ENCODE measurements around the gene ANOS1.
A peak's percentile ranks its signal among the peaks of the same experiment; 100 is the strongest.

The ANOS1 gene

DNA sequence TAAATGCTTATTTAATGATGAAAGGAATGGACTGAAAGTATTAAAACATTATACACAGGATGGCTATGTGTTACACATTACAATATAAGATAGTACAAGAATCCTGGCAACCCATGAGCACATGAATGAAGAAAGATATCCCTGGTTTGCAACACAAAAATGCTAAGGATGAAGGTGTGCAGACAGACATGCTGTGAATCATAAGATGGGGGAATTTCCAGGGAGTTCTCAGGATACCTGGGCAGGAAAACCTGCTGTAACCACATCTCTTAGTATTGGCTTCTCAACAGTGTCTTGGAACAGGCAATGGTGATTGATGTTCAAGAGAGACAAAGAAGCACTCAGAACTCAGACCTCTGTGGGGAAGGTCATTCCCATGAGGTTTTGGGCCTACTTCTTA is 23.9 kb upstream of the ANOS1 start:
- Histone ChIP-seq H3K4me2 (ENCODE audit: low read length) (no peak overlapping the region), H3K36me3 (ENCODE audit: control insufficient read depth, insufficient read depth, low read length) (no peaks in the 10 kb centered on the region), H2BK120ac (ENCODE audit: low read depth, low read length) (no peak overlapping the region), H3K4ac (ENCODE audit: low read depth, low read length) (no peak overlapping the region), H3K79me2 (ENCODE audit: control insufficient read depth, insufficient read depth, low read length) (no peaks in the 10 kb centered on the region), H2AK5ac (ENCODE audit: low read length) (no peak overlapping the region), H3K4me1 (ENCODE audit: control insufficient read depth, low read depth, low read length) (no peaks in the 10 kb centered on the region), H3K27me3 (ENCODE audit: insufficient read depth, low read length, poor library complexity) (no peaks in the 10 kb centered on the region), H3K56ac (ENCODE audit: low read length) (no peak overlapping the region), H4K8ac (ENCODE audit: low read depth, low read length) (no peak overlapping the region), H3K18ac (ENCODE audit: low read length) (no peak overlapping the region), H2BK15ac (replicated peaks; ENCODE audit: low read depth) (no peak overlapping the region), H4K5ac (ENCODE audit: low read length) (no peak overlapping the region), H3K4me3 (ENCODE audit: low read length) (no peak overlapping the region), H3K27ac (ENCODE audit: low read depth, low read length) (no peak overlapping the region), H3K9ac (ENCODE audit: low read length) (no peak overlapping the region), H3K79me1 (ENCODE audit: low read length) (no peaks in the 10 kb centered on the region), H2BK5ac (ENCODE audit: low read length) (no peak overlapping the region), H3K23ac (ENCODE audit: low read length) (no peak overlapping the region)
- DNase-seq = no peak

DNA sequence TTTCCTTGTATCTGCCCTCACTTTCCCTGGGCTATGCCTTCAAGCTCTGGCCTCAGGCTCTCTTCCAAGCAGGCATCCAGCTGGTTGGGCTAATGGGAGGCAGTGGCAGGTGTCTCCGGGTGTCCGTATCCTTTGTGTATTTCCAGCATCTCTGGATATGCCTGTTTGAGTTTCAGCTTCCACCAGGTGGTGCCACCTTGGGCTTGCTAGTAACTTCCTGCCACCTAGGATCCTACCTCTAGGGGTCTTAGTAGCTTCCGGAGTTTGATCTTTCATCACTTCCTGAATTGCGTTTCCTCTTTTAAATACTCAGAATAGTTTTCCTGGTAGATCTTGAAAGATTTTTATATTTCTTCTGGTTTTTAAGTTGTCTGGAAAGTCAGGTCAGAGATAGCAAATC is 23.2 kb upstream of the ANOS1 start:
- H3K79me2 ChIP-seq (ENCODE audit: control insufficient read depth, insufficient read depth, low read length) = no peaks in the 10 kb centered on the region
- H2BK15ac ChIP-seq (replicated peaks; ENCODE audit: low read depth) = no peak overlapping the region
- H3K56ac ChIP-seq (ENCODE audit: low read length) = no peak overlapping the region
- H4K8ac ChIP-seq (ENCODE audit: low read depth, low read length) = no peak overlapping the region
- H3K18ac ChIP-seq (ENCODE audit: low read length) = no peak overlapping the region
- WGBS (ENCODE audit: extremely low coverage, insufficient coverage, low lambda C conversion rate) = no CpG with 5 or more reads among the region's 4 CpGs
- peak; percentile 75 for DNase-seq
- no peak overlapping the region for H2BK120ac ChIP-seq (ENCODE audit: low read depth, low read length)
- no peak overlapping the region for H3K4ac ChIP-seq (ENCODE audit: low read depth, low read length)
- no peaks in the 10 kb centered on the region for H3K79me1 ChIP-seq (ENCODE audit: low read length)
- no peaks in the 10 kb centered on the region for H3K4me1 ChIP-seq (ENCODE audit: control insufficient read depth, low read depth, low read length)
- no peaks in the 10 kb centered on the region for H3K27me3 ChIP-seq (ENCODE audit: insufficient read depth, low read length, poor library complexity)
- no peak overlapping the region for H4K5ac ChIP-seq (ENCODE audit: low read length)
- H3K36me3 ChIP-seq (ENCODE audit: control insufficient read depth, insufficient read depth, low read length) = no peaks in the 10 kb centered on the region
- no peak overlapping the region for H3K27ac ChIP-seq (ENCODE audit: low read depth, low read length)
- no peak overlapping the region for H3K23ac ChIP-seq (ENCODE audit: low read length)
- no peak overlapping the region for H3K4me3 ChIP-seq (ENCODE audit: low read length)
- H2BK5ac ChIP-seq (ENCODE audit: low read length) = no peak overlapping the region
- no peak overlapping the region for H3K4me2 ChIP-seq (ENCODE audit: low read length)
- no peak overlapping the region for H2AK5ac ChIP-seq (ENCODE audit: low read length)
- H3K9ac ChIP-seq (ENCODE audit: low read length) = no peak overlapping the region

DNA sequence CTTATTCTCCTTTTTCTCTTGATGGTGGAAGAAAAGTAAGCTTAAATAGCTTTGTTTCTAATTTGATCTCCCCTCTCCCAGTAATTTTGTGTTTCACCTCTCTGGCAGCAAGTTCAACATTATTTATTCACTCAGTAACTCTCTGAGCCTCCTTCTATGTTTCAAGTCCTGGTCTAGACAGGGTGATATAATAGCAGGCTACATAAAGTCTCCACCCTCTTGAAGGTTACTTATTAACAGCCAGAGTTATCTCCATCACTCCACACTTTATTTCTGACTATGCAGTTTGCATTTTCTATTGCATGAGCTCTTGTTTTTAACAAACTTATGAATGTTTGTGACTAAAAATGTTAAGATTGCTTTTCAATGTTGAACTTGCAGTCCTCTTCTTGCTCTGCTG is 17.8 kb upstream of the ANOS1 start:
- no peak overlapping the region for H4K5ac ChIP-seq (ENCODE audit: low read length)
- no peak overlapping the region for H3K18ac ChIP-seq (ENCODE audit: low read length)
- no peak overlapping the region for H2BK5ac ChIP-seq (ENCODE audit: low read length)
- H2AK5ac ChIP-seq (ENCODE audit: low read length) = no peak overlapping the region
- no peak overlapping the region for H3K56ac ChIP-seq (ENCODE audit: low read length)
- H3K36me3 ChIP-seq (ENCODE audit: control insufficient read depth, insufficient read depth, low read length) = no peaks in the 10 kb centered on the region
- no peak overlapping the region for H2BK15ac ChIP-seq (replicated peaks; ENCODE audit: low read depth)
- H3K27ac ChIP-seq (ENCODE audit: low read depth, low read length) = no peak overlapping the region
- no peak overlapping the region for H3K4me2 ChIP-seq (ENCODE audit: low read length)
- H4K8ac ChIP-seq (ENCODE audit: low read depth, low read length) = no peak overlapping the region
- no peak overlapping the region for H3K4ac ChIP-seq (ENCODE audit: low read depth, low read length)
- no peak overlapping the region for H3K9ac ChIP-seq (ENCODE audit: low read length)
- H2BK120ac ChIP-seq (ENCODE audit: low read depth, low read length) = no peak overlapping the region
- H3K79me1 ChIP-seq (ENCODE audit: low read length) = no peaks in the 10 kb centered on the region
- H3K23ac ChIP-seq (ENCODE audit: low read length) = no peak overlapping the region
- H3K79me2 ChIP-seq (ENCODE audit: control insufficient read depth, insufficient read depth, low read length) = no peaks in the 10 kb centered on the region
- no peak for DNase-seq
- H3K27me3 ChIP-seq (ENCODE audit: insufficient read depth, low read length, poor library complexity) = no peaks in the 10 kb centered on the region
- H3K4me1 ChIP-seq (ENCODE audit: control insufficient read depth, low read depth, low read length) = no peaks in the 10 kb centered on the region
- no peak overlapping the region for H3K4me3 ChIP-seq (ENCODE audit: low read length)

DNA sequence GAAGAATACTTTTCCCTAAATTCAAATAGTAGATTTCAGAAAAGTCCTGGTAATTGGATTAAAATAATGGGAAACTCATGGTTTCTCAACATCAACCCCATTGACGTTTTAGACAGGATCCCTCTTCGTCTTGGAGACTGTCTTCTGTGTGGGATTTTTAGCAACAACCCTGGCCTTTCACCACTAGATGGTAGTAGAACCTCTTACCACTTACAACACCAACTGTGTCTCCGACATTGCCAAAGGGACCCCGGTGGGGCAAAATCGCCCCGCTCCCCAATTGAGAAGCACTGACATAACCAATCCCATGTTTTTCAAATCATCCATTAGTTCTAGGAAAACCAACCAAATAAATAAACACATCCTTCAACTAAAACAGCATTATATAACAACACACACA is 16.9 kb upstream of the ANOS1 start:
- Histone ChIP-seq H3K18ac (ENCODE audit: low read length) (no peak overlapping the region), H3K4ac (ENCODE audit: low read depth, low read length) (no peak overlapping the region), H3K36me3 (ENCODE audit: control insufficient read depth, insufficient read depth, low read length) (no peaks in the 10 kb centered on the region), H3K56ac (ENCODE audit: low read length) (no peak overlapping the region), H4K5ac (ENCODE audit: low read length) (no peak overlapping the region), H4K8ac (ENCODE audit: low read depth, low read length) (no peak overlapping the region), H2BK15ac (replicated peaks; ENCODE audit: low read depth) (no peak overlapping the region), H3K9ac (ENCODE audit: low read length) (no peak overlapping the region), H3K4me3 (ENCODE audit: low read length) (no peak overlapping the region), H3K23ac (ENCODE audit: low read length) (no peak overlapping the region), H2BK5ac (ENCODE audit: low read length) (no peak overlapping the region), H3K27me3 (ENCODE audit: insufficient read depth, low read length, poor library complexity) (no peaks in the 10 kb centered on the region), H3K79me2 (ENCODE audit: control insufficient read depth, insufficient read depth, low read length) (no peaks in the 10 kb centered on the region), H3K79me1 (ENCODE audit: low read length) (no peaks in the 10 kb centered on the region), H2BK120ac (ENCODE audit: low read depth, low read length) (no peak overlapping the region), H3K27ac (ENCODE audit: low read depth, low read length) (no peak overlapping the region), H3K4me2 (ENCODE audit: low read length) (no peak overlapping the region), H2AK5ac (ENCODE audit: low read length) (no peak overlapping the region), H3K4me1 (ENCODE audit: control insufficient read depth, low read depth, low read length) (no peaks in the 10 kb centered on the region)
- DNase-seq = peak; percentile 41
- no CpG with 5 or more reads among the region's 6 CpGs for WGBS (ENCODE audit: extremely low coverage, insufficient coverage, low lambda C conversion rate)

DNA sequence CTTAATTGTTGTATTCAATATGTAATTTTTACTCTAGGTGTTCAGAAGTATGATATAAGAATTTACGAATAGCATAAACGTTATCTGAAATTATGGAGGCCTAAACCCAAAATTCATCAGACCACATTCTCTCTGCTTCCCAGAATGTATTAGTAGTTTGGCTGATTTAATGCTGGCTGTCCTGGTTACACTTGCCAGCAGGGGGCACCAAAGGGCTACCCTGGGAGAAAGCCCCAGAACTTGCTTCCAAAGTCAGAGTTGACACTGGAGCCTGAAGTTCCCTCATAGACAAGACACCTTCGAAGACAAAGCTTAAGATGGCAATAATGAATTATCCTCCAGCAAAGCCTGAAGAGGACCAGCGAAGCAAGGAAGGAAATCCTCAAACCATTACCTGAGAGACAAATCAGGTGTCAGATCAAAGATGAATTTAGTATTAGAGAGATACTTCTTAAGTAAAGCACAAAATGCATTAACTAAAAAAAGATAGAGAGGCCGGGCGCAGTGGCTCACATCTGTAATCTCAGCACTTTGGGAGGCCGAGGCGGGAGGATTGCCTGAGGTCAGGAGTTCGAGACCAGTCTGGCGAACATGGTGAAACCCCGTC is 11.3 kb upstream of the ANOS1 start:
- Histone ChIP-seq H2BK5ac (ENCODE audit: low read length) (no peak overlapping the region), H2BK120ac (ENCODE audit: low read depth, low read length) (no peak overlapping the region), H3K4me2 (ENCODE audit: low read length) (no peak overlapping the region), H3K27ac (ENCODE audit: low read depth, low read length) (no peak overlapping the region), H3K18ac (ENCODE audit: low read length) (no peak overlapping the region), H3K56ac (ENCODE audit: low read length) (no peak overlapping the region), H2AK5ac (ENCODE audit: low read length) (no peak overlapping the region), H4K8ac (ENCODE audit: low read depth, low read length) (no peak overlapping the region), H3K79me1 (ENCODE audit: low read length) (no peaks in the 10 kb centered on the region), H3K4ac (ENCODE audit: low read depth, low read length) (no peak overlapping the region), H3K4me1 (ENCODE audit: control insufficient read depth, low read depth, low read length) (no peaks in the 10 kb centered on the region), H3K23ac (ENCODE audit: low read length) (no peak overlapping the region), H3K79me2 (ENCODE audit: control insufficient read depth, insufficient read depth, low read length) (no peaks in the 10 kb centered on the region), H3K4me3 (ENCODE audit: low read length) (no peak overlapping the region), H3K36me3 (ENCODE audit: control insufficient read depth, insufficient read depth, low read length) (no peaks in the 10 kb centered on the region), H3K9ac (ENCODE audit: low read length) (no peak overlapping the region), H2BK15ac (replicated peaks; ENCODE audit: low read depth) (no peak overlapping the region), H4K5ac (ENCODE audit: low read length) (no peak overlapping the region), H3K27me3 (ENCODE audit: insufficient read depth, low read length, poor library complexity) (no peaks in the 10 kb centered on the region)
- peak; percentile 60 for DNase-seq
- no CpG with 5 or more reads among the region's 11 CpGs for WGBS (ENCODE audit: extremely low coverage, insufficient coverage, low lambda C conversion rate)

DNA sequence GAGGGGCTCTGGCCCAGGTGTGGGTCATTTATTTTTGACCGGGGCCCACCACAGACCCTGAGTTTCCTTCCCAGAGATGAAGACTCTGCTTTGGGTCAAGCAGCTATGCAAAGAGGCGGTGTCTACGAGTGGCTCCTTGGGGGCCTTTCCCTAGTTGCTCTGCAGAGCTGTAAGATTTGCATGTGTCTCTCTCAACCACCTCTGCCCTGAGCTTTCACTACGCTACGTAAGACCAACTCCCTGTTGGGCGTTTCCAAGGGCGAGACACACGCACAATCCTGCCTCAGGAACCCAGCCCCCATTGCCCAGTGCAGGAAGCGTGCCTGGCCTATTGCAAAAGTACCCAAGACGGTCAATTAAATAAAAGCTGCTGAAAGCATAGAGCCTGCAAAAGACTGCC is 10.0 kb upstream of the ANOS1 start:
- no peak for DNase-seq
- no peak overlapping the region for H3K9ac ChIP-seq (ENCODE audit: low read length)
- H3K79me1 ChIP-seq (ENCODE audit: low read length) = no peaks in the 10 kb centered on the region
- no peak overlapping the region for H2BK120ac ChIP-seq (ENCODE audit: low read depth, low read length)
- H3K4ac ChIP-seq (ENCODE audit: low read depth, low read length) = no peak overlapping the region
- H3K79me2 ChIP-seq (ENCODE audit: control insufficient read depth, insufficient read depth, low read length) = no peaks in the 10 kb centered on the region
- H3K23ac ChIP-seq (ENCODE audit: low read length) = no peak overlapping the region
- no peak overlapping the region for H3K4me3 ChIP-seq (ENCODE audit: low read length)
- H3K27ac ChIP-seq (ENCODE audit: low read depth, low read length) = no peak overlapping the region
- no peaks in the 10 kb centered on the region for H3K36me3 ChIP-seq (ENCODE audit: control insufficient read depth, insufficient read depth, low read length)
- H4K5ac ChIP-seq (ENCODE audit: low read length) = no peak overlapping the region
- no peak overlapping the region for H3K56ac ChIP-seq (ENCODE audit: low read length)
- no CpG with 5 or more reads among the region's 10 CpGs for WGBS (ENCODE audit: extremely low coverage, insufficient coverage, low lambda C conversion rate)
- H3K27me3 ChIP-seq (ENCODE audit: insufficient read depth, low read length, poor library complexity) = no peaks in the 10 kb centered on the region
- no peaks in the 10 kb centered on the region for H3K4me1 ChIP-seq (ENCODE audit: control insufficient read depth, low read depth, low read length)
- no peak overlapping the region for H2BK15ac ChIP-seq (replicated peaks; ENCODE audit: low read depth)
- no peak overlapping the region for H3K18ac ChIP-seq (ENCODE audit: low read length)
- H2AK5ac ChIP-seq (ENCODE audit: low read length) = no peak overlapping the region
- H4K8ac ChIP-seq (ENCODE audit: low read depth, low read length) = no peak overlapping the region
- no peak overlapping the region for H3K4me2 ChIP-seq (ENCODE audit: low read length)
- no peak overlapping the region for H2BK5ac ChIP-seq (ENCODE audit: low read length)
